Midbrain (tissue), 1 donor: Measurements from ENCODE around the gene SLC10A3.

Source experiments
- DNase-seq: peaks from one replicate; lab custom pipeline; 2025; lab: John Stamatoyannopoulos, UW

Gene SLC10A3

DNA sequence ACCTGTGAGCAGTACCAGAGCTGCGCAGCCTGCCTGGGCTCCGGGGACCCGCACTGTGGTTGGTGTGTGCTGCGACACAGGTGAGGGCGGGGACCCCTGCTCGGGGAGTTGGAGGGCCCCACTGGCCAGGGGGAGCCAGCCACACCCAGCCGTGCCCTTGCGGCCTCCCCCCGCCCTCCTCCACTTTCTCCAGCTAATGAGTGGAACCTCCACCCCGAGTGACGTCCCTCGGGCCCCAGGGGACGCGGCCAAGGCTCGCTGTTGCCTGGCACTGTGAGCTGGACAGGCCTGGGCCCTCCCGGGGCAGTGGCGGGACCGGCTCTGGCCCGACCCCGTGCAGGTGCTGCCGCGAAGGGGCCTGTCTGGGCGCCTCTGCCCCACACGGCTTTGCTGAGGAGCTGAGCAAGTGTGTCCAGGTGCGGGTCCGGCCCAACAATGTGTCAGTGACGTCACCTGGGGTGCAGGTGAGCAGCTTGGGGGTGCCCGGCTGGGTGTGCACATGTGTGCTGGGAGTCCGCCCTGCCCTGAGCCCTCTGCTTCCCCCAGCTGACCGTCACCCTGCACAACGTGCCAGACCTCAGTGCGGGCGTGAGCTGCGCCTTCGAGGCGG is 26.7 kb downstream of the SLC10A3 start:
- no peak for DNase-seq

- DNase-seq: peak; percentile 2
Observed at GRCh38 chrX:154462396-154462795, 28.0 kb downstream of the SLC10A3 start.

DNA sequence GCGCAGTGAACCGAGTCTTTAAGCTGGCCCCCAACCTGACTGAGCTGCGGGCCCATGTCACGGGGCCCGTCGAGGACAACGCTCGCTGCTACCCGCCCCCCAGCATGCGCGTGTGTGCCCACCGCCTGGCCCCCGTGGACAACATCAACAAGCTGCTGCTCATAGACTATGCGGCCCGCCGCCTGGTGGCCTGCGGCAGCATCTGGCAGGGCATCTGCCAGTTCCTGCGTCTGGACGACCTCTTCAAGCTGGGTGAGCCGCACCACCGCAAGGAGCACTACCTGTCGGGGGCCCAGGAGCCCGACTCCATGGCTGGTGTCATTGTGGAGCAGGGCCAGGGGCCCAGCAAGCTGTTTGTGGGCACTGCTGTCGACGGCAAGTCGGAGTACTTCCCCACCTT is 30.1 kb downstream of the SLC10A3 start:
- no peak for DNase-seq

- no peak for DNase-seq
Observed at GRCh38 chrX:154459832-154460231, 30.6 kb downstream of the SLC10A3 start.

GRCh38 chrX:154458954-154459778 is 31.3 kb downstream of the SLC10A3 start:
- DNase-seq: peak; percentile 9

- DNase-seq: peak; percentile 18
Observed at GRCh38 chrX:154458116-154458953, 32.1 kb downstream of the SLC10A3 start, which contains the start of gene PLXNA3. Gene PLXNA3 (plus strand): TSS chrX:154458281. CDS start chrX:154460184, 1,903 bp downstream.

DNA sequence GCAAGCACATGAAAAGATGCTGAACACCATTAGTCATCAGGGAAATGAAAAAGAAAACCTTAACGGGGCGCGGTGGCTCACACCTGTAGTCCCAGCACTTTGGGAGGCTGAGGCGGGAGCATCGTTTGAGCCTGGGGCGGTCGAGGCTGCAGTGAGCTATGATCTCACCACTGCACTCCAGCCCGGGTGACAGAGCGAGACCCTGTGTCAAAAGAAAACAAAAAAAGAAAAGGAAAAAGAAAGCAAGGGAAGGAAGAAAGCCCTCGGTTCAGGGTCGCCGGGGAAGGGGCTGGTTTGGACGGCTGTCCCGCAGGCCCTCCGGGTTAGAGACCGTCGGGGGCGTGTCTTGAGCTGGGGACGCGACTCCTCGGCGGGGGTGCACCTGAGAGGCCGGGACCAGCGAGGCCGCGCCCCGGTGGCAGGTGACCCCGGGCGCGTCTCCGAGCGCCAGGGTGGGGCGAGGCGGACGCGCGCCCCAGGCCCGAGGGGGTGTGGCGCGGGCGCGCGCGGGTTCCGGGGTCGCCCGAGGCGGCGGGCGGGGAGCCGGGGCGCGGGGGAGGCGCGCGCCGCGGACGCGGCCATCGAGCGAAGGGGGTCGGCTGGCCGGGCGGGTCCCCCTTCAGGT is 32.8 kb downstream of the SLC10A3 start:
- DNase-seq: peak; percentile 18

- peak; percentile 23 for DNase-seq
Observed at GRCh38 chrX:154452823-154453222, 37.6 kb downstream of the SLC10A3 start.

GRCh38 chrX:154450312-154450711 is 40.1 kb downstream of the SLC10A3 start:
- no peak for DNase-seq

DNA sequence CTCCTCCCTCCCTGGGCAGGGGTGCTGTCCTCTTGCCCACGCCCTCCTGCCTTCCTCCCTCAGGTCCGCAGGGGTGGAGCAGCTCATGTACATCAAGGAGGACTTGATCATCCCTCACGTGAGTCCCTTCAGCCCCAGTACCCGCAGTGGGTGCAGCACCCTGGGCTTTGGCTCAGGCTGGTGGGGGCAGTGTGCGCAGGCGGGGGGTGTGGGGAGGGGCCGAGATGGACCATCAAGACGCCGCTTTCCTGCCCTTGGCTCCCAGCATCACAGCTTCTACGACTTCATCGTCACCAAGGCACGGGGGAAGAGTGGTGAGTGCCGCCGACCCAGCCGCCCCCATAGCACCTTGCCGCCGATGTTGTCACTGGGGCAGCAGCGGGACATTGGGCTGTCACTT is 40.8 kb downstream of the SLC10A3 start:
- DNase-seq: no peak

DNA sequence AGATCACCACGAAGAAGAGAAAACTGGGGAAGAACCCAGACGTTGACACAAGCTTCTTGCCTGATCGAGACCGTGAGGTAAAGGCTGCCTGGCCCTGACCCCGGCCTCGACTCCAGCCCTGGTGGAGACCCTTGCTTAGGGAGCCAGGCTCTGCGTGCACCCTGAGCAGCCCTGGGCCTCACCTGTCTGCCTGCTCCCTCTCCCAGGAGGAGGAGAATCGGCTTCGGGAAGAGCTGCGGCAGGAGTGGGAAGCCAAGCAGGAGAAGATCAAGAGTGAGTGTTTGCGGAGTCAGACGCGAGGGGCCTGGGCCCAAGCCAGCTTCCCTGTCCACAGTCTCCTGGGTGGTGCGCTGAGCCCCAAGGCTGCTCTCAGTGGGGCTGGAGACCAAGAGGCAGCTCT is 41.9 kb downstream of the SLC10A3 start:
- DNase-seq: no peak

DNA sequence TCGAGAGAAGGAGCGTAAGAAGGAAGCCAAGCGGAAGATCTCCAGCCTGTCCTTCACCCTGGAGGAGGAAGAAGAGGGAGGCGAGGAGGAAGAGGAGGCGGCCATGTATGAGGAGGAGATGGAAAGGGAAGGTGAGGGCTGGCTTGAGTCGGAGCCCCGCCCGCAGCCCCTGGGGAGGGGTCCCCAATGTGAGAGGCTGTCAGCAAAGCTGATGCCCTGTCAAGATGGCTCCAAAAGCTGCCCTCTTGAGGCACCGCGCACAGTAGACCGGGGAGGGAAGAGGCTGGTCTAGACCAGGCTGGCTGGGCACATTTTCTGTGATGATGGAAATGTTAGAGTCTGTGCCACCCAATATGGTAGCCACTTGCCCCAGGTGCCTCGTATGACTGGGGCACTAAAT is 44.0 kb downstream of the SLC10A3 start:
- DNase-seq: no peak

DNA sequence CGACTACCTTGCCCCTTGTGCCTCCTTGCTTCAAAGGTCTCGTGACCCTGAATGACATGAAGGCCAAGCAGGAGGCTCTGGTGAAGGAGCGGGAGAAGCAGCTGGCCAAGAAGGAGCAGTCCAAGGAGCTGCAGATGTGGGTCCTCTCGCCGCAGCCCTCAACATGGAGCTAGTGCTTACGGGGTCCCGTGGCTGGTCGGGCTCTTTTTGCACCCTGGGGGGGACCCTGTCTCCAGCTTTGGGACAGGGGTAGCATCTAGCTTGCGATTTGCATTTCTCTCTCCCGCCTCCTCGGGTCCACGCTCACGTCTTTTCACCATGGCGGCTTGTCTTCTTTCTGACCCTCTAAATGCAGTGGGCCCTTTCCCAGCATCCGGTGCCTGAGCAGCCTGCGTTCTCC is 44.7 kb downstream of the SLC10A3 start:
- DNase-seq: no peak

- DNase-seq: no peak
Observed at GRCh38 chrX:154444755-154445246, 45.6 kb downstream of the SLC10A3 start.

- peak; percentile 58 for DNase-seq
Observed at GRCh38 chrX:154443992-154444754, 46.3 kb downstream of the SLC10A3 start, which contains the start of gene FAM50A. Gene FAM50A (plus strand): TSS chrX:154444141. CDS start chrX:154444236, 95 bp downstream.

DNA sequence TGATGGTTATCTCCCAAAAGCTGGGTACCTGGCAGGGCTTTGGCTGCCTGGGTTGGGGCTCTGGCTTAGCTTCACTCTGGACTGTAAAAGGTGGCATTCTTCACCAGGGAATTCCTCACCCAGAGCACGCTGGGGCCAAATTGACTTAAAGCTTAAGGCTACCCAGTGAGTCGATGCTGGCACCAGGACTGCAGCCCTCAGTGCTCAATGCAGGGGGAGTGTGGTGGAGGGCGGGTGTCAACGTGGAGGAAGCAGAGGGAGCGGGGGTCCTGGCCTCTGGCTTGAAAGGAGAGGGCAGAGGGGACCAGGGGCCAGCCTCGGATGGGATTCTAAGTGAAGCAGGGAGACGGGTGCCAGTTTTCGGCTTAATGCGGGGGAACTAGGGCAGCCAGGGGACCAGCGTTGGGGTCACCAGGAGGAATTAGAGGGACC is 46.9 kb downstream of the SLC10A3 start:
- DNase-seq: no peak

GRCh38 chrX:154441984-154442707 is 48.3 kb downstream of the SLC10A3 start:
- no peak for DNase-seq

DNA sequence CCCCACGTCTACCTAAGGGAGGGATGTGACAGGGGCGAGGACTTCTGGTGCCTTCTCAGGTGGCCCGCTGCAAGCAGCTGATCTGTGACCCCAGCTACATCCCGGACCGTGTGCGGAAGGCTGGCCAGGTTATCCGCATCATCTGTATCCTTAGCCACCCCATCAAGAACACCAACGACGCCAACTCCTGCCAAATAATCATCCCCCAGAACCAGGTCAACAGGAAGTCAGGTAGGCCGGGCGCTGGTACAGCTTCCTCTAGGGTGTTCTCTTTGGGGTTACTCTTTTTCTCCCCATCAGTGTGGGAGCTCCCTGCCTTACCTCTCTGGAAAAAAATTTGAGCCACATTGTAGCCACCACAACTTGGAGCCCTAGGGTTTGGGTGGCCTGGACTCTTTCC is 48.9 kb downstream of the SLC10A3 start:
- no peak for DNase-seq

DNA sequence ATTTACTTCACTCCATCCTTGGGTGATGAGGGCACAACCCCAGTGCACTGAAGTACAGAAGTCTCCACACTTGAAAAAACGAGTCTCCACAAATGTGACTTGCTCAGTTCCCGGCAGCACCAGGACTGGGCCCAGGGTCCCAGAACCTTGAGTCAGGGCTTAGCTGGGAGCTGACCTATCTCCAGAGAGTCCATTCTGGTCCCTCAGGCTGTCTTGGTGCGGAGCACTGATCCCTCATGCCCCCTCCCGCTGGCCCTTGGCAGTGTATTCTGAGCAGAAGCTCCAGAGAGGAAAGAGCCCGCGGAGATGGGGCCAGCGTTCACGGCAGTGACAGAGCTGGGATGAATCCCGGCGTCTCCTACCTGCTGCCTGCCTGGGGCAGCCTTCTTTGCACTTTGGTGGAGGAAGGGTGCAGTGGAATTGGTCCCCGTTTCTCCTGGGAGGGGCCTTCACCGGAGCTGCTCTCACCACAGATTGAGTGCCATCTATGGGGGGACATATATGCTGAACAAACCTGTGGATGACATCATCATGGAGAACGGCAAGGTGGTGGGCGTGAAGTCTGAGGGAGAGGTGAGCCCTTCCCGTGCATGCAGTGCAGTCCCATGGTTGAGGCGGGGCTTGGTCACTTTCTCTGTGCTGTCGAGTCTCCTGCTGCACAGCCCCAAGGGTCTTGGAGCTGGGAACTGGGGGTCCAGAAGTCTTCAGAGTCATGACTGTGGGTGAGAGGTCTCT is 49.6 kb downstream of the SLC10A3 start:
- no peak for DNase-seq

DNA sequence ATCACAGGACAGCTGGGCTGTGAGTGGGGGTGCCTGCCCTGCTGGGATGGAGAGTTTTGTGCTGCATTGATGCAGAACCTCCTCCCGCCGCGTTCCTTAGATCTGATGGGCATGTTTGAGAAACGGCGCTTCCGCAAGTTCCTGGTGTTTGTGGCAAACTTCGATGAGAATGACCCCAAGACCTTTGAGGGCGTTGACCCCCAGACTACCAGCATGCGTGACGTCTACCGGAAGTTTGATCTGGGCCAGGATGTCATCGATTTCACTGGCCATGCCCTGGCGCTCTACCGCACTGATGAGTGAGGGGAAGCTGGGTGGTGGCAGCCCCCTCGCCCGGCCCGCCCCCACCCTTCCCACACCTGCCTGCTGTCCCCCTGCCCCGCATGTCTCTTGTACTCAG is 50.6 kb downstream of the SLC10A3 start:
- no peak for DNase-seq
